Measurements from ENCODE around the gene RAB33A. TPM values are rescaled to one million over a fixed set of nuclear protein-coding genes. Genes with fewer than 3 reads are reported as not detected.

RAB33A gene
- total RNA-seq, 1 donor from 2014 or later: 0.75 TPM

DNA sequence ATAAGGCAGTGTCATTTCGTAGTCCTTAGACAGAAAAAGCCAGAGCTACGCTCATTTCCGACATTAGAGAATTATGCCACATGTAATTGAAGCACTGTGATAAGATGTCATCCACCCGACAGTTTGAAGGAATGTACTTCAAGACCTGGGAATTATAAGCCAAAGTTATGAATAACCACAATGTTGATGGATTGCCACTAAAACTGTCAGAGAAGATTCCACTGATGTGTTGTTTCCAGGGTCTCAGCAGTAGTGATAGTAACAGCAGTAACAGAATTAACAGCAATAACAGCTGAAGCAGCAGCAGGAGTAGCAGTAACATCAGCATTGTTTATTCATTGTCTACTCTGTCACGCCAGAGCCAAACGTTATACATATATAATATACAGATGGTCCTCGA lies 24.7 kb downstream of the RAB33A start:
- Histone ChIP-seq H3K4me3 (no peak overlapping the region), H3K27ac (no peak overlapping the region), H3K9me3 (no peaks in the 10 kb centered on the region), H3K4me1 (no peaks in the 10 kb centered on the region), H3K27me3 (no peaks in the 10 kb centered on the region), H3K36me3 (no peaks in the 10 kb centered on the region)
- DNase-seq (no peak), ATAC-seq (no peak)
- intact Hi-C loops (cut with DNase I): loop anchor here (10.0 kb wide), 1 partner anchor 122 kb away; no protein-coding TSS in a partner anchor
- TF ChIP-seq CTCF (IDR thresholded peaks at IDR 0.05): no peak

DNA sequence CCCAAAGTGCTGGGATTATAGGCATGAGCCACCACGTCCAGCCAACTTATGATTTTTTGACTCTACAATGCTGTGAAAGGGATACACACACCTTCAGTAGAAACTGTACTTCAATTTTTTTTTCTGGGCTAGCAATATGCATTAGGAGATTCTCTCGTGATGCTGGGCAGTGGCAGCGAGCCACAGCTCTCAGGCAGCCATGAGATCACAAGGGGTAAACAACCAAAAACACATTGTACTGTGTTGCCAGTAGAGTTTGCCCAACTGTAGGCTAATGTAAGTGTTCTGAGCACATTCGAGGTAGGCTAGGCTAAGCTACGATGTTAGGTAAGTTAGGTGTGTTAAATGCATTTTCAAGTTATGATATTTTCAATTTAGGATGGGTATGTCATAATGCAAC lies 25.7 kb downstream of the RAB33A start:
- ATAC-seq (peak; percentile 24), DNase-seq (peak; percentile 68)
- H3K4me3 ChIP-seq: no peak overlapping the region
- H3K4me1 ChIP-seq: no peaks in the 10 kb centered on the region
- intact Hi-C loops (cut with DNase I): loop anchor here (10.0 kb wide), 1 partner anchor 123 kb away; no protein-coding TSS in a partner anchor
- H3K27me3 ChIP-seq: no peaks in the 10 kb centered on the region
- no peaks in the 10 kb centered on the region for H3K36me3 ChIP-seq
- no peak overlapping the region for H3K27ac ChIP-seq
- TF ChIP-seq CTCF (IDR thresholded peaks at IDR 0.05): no peak
- no peaks in the 10 kb centered on the region for H3K9me3 ChIP-seq

- H3K27ac ChIP-seq: no peak overlapping the region
- H3K27me3 ChIP-seq: no peaks in the 10 kb centered on the region
- ATAC-seq (no peak), DNase-seq (no peak)
- H3K36me3 ChIP-seq: peaks cover under 1% of the 10 kb centered on the region
- intact Hi-C loops (cut with DNase I): no loop called here
- no peaks in the 10 kb centered on the region for H3K4me1 ChIP-seq
- no peaks in the 10 kb centered on the region for H3K9me3 ChIP-seq
- TF ChIP-seq CTCF (IDR thresholded peaks at IDR 0.05): no peak
- no peak overlapping the region for H3K4me3 ChIP-seq
Measured at GRCh38 chrX:130204647-130205046, 32.9 kb downstream of the RAB33A start.

DNA sequence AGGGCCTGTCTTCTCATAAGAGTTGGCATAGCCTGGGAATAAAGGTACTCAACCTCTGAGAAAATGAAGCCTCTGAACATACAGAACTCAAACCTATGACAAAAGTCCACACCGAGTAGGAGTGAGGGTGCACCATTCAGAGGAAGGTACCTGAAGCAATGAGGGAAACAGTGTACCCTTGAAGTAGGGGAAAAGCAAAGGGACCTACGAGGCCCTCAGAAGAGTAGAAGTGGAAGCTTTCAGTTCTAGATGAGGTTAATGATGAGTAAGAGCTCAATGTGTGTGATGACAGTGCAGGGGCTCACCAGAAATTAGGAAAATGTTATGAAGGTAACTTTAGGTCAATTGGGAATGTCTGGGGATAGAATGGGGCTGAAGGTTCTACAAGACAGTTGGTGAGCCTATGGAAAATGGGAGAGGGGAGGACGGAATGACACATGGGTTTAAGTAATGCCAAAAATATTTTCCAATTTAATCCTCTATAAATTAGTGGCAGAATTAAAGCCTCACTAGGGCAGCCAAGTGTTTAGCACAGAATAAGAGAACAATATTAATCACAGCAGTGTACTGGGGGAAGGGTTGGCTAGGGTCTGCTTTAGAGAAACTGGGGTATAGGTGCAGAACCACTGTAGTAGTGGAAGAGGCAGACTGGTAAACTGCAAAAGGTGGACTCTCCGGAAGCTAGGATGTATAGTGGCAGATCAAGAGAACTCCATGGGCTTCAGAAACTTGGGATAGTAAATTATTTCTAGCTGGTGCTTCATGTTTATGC lies 39.8 kb downstream of the RAB33A start:
- Histone ChIP-seq H3K27me3 (no peaks in the 10 kb centered on the region), H3K36me3 (peaks cover 4% of the 10 kb centered on the region), H3K9me3 (no peaks in the 10 kb centered on the region), H3K4me3 (no peak overlapping the region), H3K4me1 (no peaks in the 10 kb centered on the region), H3K27ac (no peak overlapping the region)
- intact Hi-C loops (cut with DNase I): no loop called here
- no peak for ATAC-seq
- DNase-seq: no peak
- no peak for TF ChIP-seq CTCF (IDR thresholded peaks at IDR 0.05)

DNA sequence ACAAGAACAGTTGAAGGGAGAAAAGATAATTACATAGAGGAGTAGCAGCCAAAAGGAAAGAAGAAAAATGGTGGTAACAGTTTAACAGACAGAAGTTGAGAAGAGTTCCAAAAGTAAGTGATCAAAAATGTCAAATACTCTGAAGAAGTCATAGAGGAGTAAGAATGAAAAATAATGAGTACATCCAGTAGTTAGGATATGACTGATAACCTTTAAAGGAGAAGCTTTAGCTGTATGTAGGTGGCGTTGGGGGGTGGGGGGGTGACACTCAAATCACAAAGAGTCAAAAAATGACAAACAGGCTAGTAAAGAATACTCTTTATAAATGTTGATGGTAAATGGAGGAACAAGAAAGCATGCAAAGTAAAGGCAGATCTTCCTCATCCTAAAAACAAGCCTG lies 40.6 kb downstream of the RAB33A start:
- Histone ChIP-seq H3K4me3 (no peak overlapping the region), H3K9me3 (no peaks in the 10 kb centered on the region), H3K36me3 (peaks cover 4% of the 10 kb centered on the region), H3K27me3 (no peaks in the 10 kb centered on the region), H3K27ac (no peak overlapping the region), H3K4me1 (no peaks in the 10 kb centered on the region)
- no peak for DNase-seq
- ATAC-seq: no peak
- intact Hi-C loops (cut with DNase I): no loop called here
- TF ChIP-seq CTCF (IDR thresholded peaks at IDR 0.05): no peak
